SK-N-SH (cell line): ENCODE measurements around the gene ZNF142. TPM values are rescaled to one million over a fixed set of nuclear protein-coding genes. Genes with fewer than 3 reads are reported as not detected.

ENCODE experiments used
- CTCF ChIA-PET: fragments of 300-600, 350-600 bp; formaldehyde crosslinking; extraction: SDS; loops from one replicate; lab custom pipeline; 2021; lab: Yijun Ruan, JAX
- POLR2A ChIA-PET: fragments of 350-600 bp; sonication (Branson Sonifier 250); formaldehyde crosslinking; extraction: SDS; loops from one replicate; lab custom pipeline; 2020; ENCODE audit warnings: antibody characterized with exemption, inconsistent platforms; lab: Yijun Ruan, JAX
- DNase-seq: peaks from one replicate; pipeline ENCODE4 v3.0.0; 2012
- H2AFZ ChIP-seq: fragments of 200-600 bp; sonication (generic); 2 replicates; pipeline ENCODE4 v1.8.1; 2016; ENCODE audit warnings: antibody characterized with exemption, mild to moderate bottlenecking, low read depth
- H3F3A ChIP-seq: fragments of 200-600 bp; sonication (generic); replicated peaks from 2 replicates; pipeline ENCODE3; 2016; ENCODE audit warnings: antibody characterized with exemption, mild to moderate bottlenecking; ENCODE audit not compliant: insufficient read depth
- H3K27ac ChIP-seq, 2 experiments: fragments of 200-500 bp in 1 of 2; fragments of 200-600 bp in 1 of 2; sonication (Bioruptor generic) in 1 of 2; sonication (generic), shearing (Covaris generic) in 1 of 2; 2 replicates each; pipeline versions ENCODE4 v1.5.1 to v1.6.1; 2014 to 2016; ENCODE audit warnings: low read depth in 2 of 2, inconsistent platforms in 1 of 2, low read length in 1 of 2, mild to moderate bottlenecking in 1 of 2, mixed read lengths in 1 of 2
- H3K27me3 ChIP-seq: fragments of 200-600 bp; sonication (generic), shearing (Covaris generic); 2 replicates; pipeline ENCODE4 v1.6.1; 2016; ENCODE audit warnings: mixed run types; ENCODE audit not compliant: insufficient read depth
- H3K36me3 ChIP-seq, 2 experiments: fragments of 200-500 bp in 1 of 2; fragments of 200-600 bp in 1 of 2; sonication (Bioruptor generic) in 1 of 2; sonication (generic) in 1 of 2; replicated peaks in 1 of 2; 2 replicates each; pipeline versions ENCODE3 to v1.5.1; 2014 to 2016; ENCODE audit warnings: low read length in 1 of 2, mild to moderate bottlenecking in 1 of 2; ENCODE audit not compliant: insufficient read depth in 2 of 2, control insufficient read depth in 1 of 2
- H3K4me1 ChIP-seq, 2 experiments: fragments of 200-500 bp in 1 of 2; fragments of 200-600 bp in 1 of 2; sonication (Bioruptor generic) in 1 of 2; sonication (generic), shearing (Covaris generic) in 1 of 2; 2 replicates each; pipeline versions ENCODE4 v1.5.1 to v1.6.1; 2014 to 2016; ENCODE audit warnings: low read depth in 1 of 2, low read length in 1 of 2, mixed run types in 1 of 2; ENCODE audit not compliant: insufficient read depth in 2 of 2, control insufficient read depth in 1 of 2
- H3K4me2 ChIP-seq: fragments of 200-600 bp; sonication (generic), shearing (Covaris generic); 2 replicates; pipeline ENCODE4 v1.6.1; 2017; ENCODE audit warnings: mixed run types
- H3K4me3 ChIP-seq, 2 experiments: fragments of 200-500 bp in 1 of 2; fragments of 200-600 bp in 1 of 2; sonication (Bioruptor generic) in 1 of 2; sonication (generic), shearing (Covaris generic) in 1 of 2; 2 replicates each; pipeline versions ENCODE4 v1.5.1 to v1.8.1; 2014 to 2016; ENCODE audit warnings: low read depth in 2 of 2, inconsistent platforms in 1 of 2, low read length in 1 of 2, mild to moderate bottlenecking in 1 of 2, mixed read lengths in 1 of 2, moderate library complexity in 1 of 2
- H3K79me2 ChIP-seq: fragments of 200-600 bp; sonication (generic); 2 replicates; pipeline ENCODE4 v1.8.1; 2017; ENCODE audit warnings: mild to moderate bottlenecking; ENCODE audit not compliant: insufficient read depth
- H3K9ac ChIP-seq: fragments of 200-600 bp; sonication (generic); 2 replicates; pipeline ENCODE4 v1.6.1; 2017; ENCODE audit warnings: mixed run types
- H3K9me2 ChIP-seq: fragments of 200-600 bp; sonication (generic); 2 replicates; pipeline ENCODE4 v1.6.1; 2017; ENCODE audit warnings: mixed run types
- H3K9me3 ChIP-seq: fragments of 200-600 bp; sonication (generic); 2 replicates; pipeline ENCODE4 v1.6.1; 2017; ENCODE audit warnings: mixed run types, mild to moderate bottlenecking, moderate library complexity
- H4K20me1 ChIP-seq: fragments of 200-600 bp; sonication (generic); 2 replicates; pipeline ENCODE4 v1.6.1; 2017; ENCODE audit warnings: mild to moderate bottlenecking, mixed run types; ENCODE audit not compliant: insufficient read depth
- ELF1 ChIP-seq: IDR thresholded peaks from 2 replicates; pipeline ENCODE4 v1.4.0; 2012
- EP300 ChIP-seq, 2 experiments: IDR thresholded peaks; 2 replicates each; pipeline versions ENCODE4 v1.4.0 to v1.6.1; 2012; ENCODE audit warnings: borderline replicate concordance in 1 of 2, low read depth in 1 of 2, low read length in 1 of 2
- EZH2phosphoT487 ChIP-seq: fragments of 200-600 bp; sonication (generic); IDR thresholded peaks from 2 replicates; pipeline ENCODE4 v1.6.1; 2017; ENCODE audit warnings: low read depth, mixed run types, mild to moderate bottlenecking, antibody characterized with exemption, moderate library complexity, borderline replicate concordance
- FOSL2 ChIP-seq: IDR thresholded peaks from 2 replicates; pipeline ENCODE4 v1.4.0; 2012; ENCODE audit warnings: low read depth, mild to moderate bottlenecking, moderate library complexity, borderline replicate concordance
- FOXJ3 ChIP-seq: sonication (generic); formaldehyde crosslinking; IDR thresholded peaks from 2 replicates; pipeline ENCODE4 v1.5.1; 2020; ENCODE audit warnings: mild to moderate bottlenecking, missing genetic modification reagents
- FOXM1 ChIP-seq: IDR thresholded peaks from 2 replicates; pipeline ENCODE4 v1.4.0; 2012; ENCODE audit warnings: low read depth, mild to moderate bottlenecking
- GABPA ChIP-seq: IDR thresholded peaks from 2 replicates; pipeline ENCODE4 v1.4.0; 2012; ENCODE audit warnings: low read depth, mild to moderate bottlenecking
- GATA2 ChIP-seq: sonication (generic); formaldehyde crosslinking; IDR thresholded peaks from 2 replicates; pipeline ENCODE4 v1.5.0; 2020; ENCODE audit warnings: mild to moderate bottlenecking, missing genetic modification reagents
- JUND ChIP-seq: IDR thresholded peaks from 2 replicates; pipeline ENCODE4 v1.4.0; 2012
- MAX ChIP-seq: IDR thresholded peaks from 2 replicates; pipeline ENCODE4 v1.4.0; 2012; ENCODE audit warnings: low read depth
- MEF2A ChIP-seq: IDR thresholded peaks from 2 replicates; pipeline ENCODE4 v1.4.0; 2012; ENCODE audit warnings: low read depth, borderline replicate concordance
- MXI1 ChIP-seq: IDR thresholded peaks from 2 replicates; pipeline ENCODE4 v1.6.1; 2012; ENCODE audit warnings: mild to moderate bottlenecking, low read depth, low read length, improper control_type of control experiment
- NRF1 ChIP-seq: IDR thresholded peaks from 2 replicates; pipeline ENCODE4 v1.6.1; 2012; ENCODE audit warnings: low read depth, mild to moderate bottlenecking, low read length
- RAD21 ChIP-seq: IDR thresholded peaks from 2 replicates; pipeline ENCODE4 v1.6.1; 2012; ENCODE audit warnings: mild to moderate bottlenecking, low read length
- REST ChIP-seq: IDR thresholded peaks from 2 replicates; pipeline ENCODE4 v1.6.1; 2012; ENCODE audit warnings: mild to moderate bottlenecking, low read depth, low read length, moderate library complexity
- RFX5 ChIP-seq: IDR thresholded peaks from 2 replicates; pipeline ENCODE4 v1.6.1; 2012; ENCODE audit warnings: mild to moderate bottlenecking, improper control_type of control experiment, low read length
- SIN3A ChIP-seq: IDR thresholded peaks from 2 replicates; pipeline ENCODE4 v1.6.1; 2012; ENCODE audit warnings: low read depth, mild to moderate bottlenecking, low read length, moderate library complexity, borderline replicate concordance
- TAF1 ChIP-seq: IDR thresholded peaks from 2 replicates; pipeline ENCODE4 v1.6.1; 2012; ENCODE audit warnings: low read depth, mild to moderate bottlenecking, low read length, moderate library complexity, borderline replicate concordance
- TCF12 ChIP-seq: IDR thresholded peaks from 2 replicates; pipeline ENCODE4 v1.4.0; 2012
- TEAD4 ChIP-seq: IDR thresholded peaks from 2 replicates; pipeline ENCODE4 v1.4.0; 2012; ENCODE audit warnings: mild to moderate bottlenecking, borderline replicate concordance; ENCODE audit not compliant: insufficient read depth
- YY1 ChIP-seq: IDR thresholded peaks from 2 replicates; pipeline ENCODE4 v1.4.0; 2012; ENCODE audit warnings: low read depth, mild to moderate bottlenecking
- WGBS: methylation state at CpG from one replicate; pipeline ENCODE4 v1.1.6; 2017; ENCODE audit warnings: low lambda C conversion rate; 5-methylcytosine and 5-hydroxymethylcytosine counted together
- polyA plus RNA-seq, 3 experiments: library from polyadenylated mRNA; depleted of rRNA; stranded (reverse); fragments of >200 nt; gene quantifications; 2 replicates each; pipeline ENCODE4 v1.2.3, GENCODE V29; 2012
- TF ChIP-seq, protein P1 (sequence below): IDR thresholded peaks from 2 replicates; pipeline ENCODE4 v1.4.0; 2012; ENCODE audit warnings: low read depth, borderline replicate concordance
- TF ChIP-seq, protein P2 (sequence below): IDR thresholded peaks from 2 replicates; pipeline ENCODE4 v1.4.0; 2012; ENCODE audit warnings: low read depth, borderline replicate concordance
- TF ChIP-seq, protein P3 (sequence below): fragments of 150-350 bp; IDR thresholded peaks from 2 replicates; pipeline ENCODE4 v1.6.1; 2017; ENCODE audit warnings: antibody characterized with exemption, low read length, low read depth, borderline replicate concordance

ZNF142 gene
- polyA plus RNA-seq (2012; rRNA removed), result 5.7 and 8.1 TPM in 2 replicates
- 2.8 and 4.7 TPM in 2 replicates for polyA plus RNA-seq (2012; cell fraction: cytosol; rRNA removed)
- 25.9 and 30.0 TPM in 2 replicates for polyA plus RNA-seq (2012; cell fraction: nucleus; rRNA removed)

GRCh38 chr2:218659258-218659987, at the start of gene ZNF142, which contains the start of gene BCS1L:
Gene ZNF142, minus strand, starts transcription at chr2:218659623. Its CDS starts 3,194 bp downstream, at chr2:218656429.
Gene BCS1L, plus strand, starts transcription at chr2:218659683. Its CDS starts 1,305 bp downstream, at chr2:218660988.
- peak; percentile 96 for DNase-seq
- peak within 1 kb of the TSS; percentile 53 to 86 for H3K27ac ChIP-seq
- peaks cover 33% of the 10 kb centered on the region for H3K79me2 ChIP-seq
- H3K4me3 ChIP-seq, result peak within 1 kb of the TSS; percentile 90 to 94
- H3K27me3 ChIP-seq, result no peaks in the 10 kb centered on the region
- ChIA-PET POLR2A (interaction anchor here (0.8 to 3.1 kb wide), 6 partner anchors 8 to 67 kb away, joined by 3 to 28 read pairs (median 6); partner anchors contain the start of genes PLCD4, RNF25 and STK36), CTCF (interaction anchor here (0.7 to 4.2 kb wide), 12 partner anchors 10 to 190 kb away, joined by 3 to 36 read pairs (median 6); partner anchors contain the start of genes PLCD4, RNF25, STK36 and TTLL4)
- H3F3A ChIP-seq, result peaks cover 8% of the 10 kb centered on the region
- peak within 1 kb of the TSS; percentile 87 for H3K4me2 ChIP-seq
- WGBS, result under 1% methylated on average over 25 of the region's 49 CpGs
- no peaks in the 10 kb centered on the region for H3K9me3 ChIP-seq
- peaks cover 7 to 13% of the 10 kb centered on the region in 2 experiments; a peak in 2 of 4 replicates for H3K4me1 ChIP-seq
- peak within 1 kb of the TSS; percentile 71 for H3K9ac ChIP-seq
- peak within 1 kb of the TSS; percentile 85 for H2AFZ ChIP-seq
- H3K9me2 ChIP-seq, result no peaks in the 10 kb centered on the region
- no peaks in the 10 kb centered on the region for H4K20me1 ChIP-seq
- peaks cover 40 to 51% of the 10 kb centered on the region in 2 experiments for H3K36me3 ChIP-seq
- TF ChIP-seq GABPA, result peak; percentile 83
- no peak for TF ChIP-seq GATA2 (CRISPR knock-in tag)
- no peak for TF ChIP-seq EP300 (IDR thresholded peaks at IDR 0.05; ENCODE audit: borderline replicate concordance in 1 of 2, low read depth in 1 of 2, low read length in 1 of 2)
- peak; percentile 99 for TF ChIP-seq MXI1
- peak; percentile 95 for TF ChIP-seq SIN3A
- peak; percentile 57; the same call in 1 of the 2 replicates for TF ChIP-seq TAF1
- no peak for TF ChIP-seq FOSL2
- no peak for TF ChIP-seq RFX5
- no peak for TF ChIP-seq TEAD4
- TF ChIP-seq, protein P1, sequence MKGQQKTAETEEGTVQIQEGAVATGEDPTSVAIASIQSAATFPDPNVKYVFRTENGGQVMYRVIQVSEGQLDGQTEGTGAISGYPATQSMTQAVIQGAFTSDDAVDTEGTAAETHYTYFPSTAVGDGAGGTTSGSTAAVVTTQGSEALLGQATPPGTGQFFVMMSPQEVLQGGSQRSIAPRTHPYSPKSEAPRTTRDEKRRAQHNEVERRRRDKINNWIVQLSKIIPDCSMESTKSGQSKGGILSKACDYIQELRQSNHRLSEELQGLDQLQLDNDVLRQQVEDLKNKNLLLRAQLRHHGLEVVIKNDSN, result 0 out of 2 replicates have a peak, but pooled peaks have one; percentile 14
- no peak for TF ChIP-seq RAD21
- TF ChIP-seq EZH2phosphoT487, result no peak
- no peak for TF ChIP-seq TCF12
- TF ChIP-seq ELF1, result peak; percentile 74
- TF ChIP-seq MAX, result peak; percentile 97
- no peak for TF ChIP-seq FOXM1
- no peak; the same call in 1 of the 2 replicates for TF ChIP-seq NRF1
- TF ChIP-seq JUND, result no peak
- TF ChIP-seq, protein P2, sequence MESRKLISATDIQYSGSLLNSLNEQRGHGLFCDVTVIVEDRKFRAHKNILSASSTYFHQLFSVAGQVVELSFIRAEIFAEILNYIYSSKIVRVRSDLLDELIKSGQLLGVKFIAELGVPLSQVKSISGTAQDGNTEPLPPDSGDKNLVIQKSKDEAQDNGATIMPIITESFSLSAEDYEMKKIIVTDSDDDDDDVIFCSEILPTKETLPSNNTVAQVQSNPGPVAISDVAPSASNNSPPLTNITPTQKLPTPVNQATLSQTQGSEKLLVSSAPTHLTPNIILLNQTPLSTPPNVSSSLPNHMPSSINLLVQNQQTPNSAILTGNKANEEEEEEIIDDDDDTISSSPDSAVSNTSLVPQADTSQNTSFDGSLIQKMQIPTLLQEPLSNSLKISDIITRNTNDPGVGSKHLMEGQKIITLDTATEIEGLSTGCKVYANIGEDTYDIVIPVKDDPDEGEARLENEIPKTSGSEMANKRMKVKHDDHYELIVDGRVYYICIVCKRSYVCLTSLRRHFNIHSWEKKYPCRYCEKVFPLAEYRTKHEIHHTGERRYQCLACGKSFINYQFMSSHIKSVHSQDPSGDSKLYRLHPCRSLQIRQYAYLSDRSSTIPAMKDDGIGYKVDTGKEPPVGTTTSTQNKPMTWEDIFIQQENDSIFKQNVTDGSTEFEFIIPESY, result no peak
- TF ChIP-seq YY1, result no peak
- TF ChIP-seq REST, result no peak
- no peak for TF ChIP-seq FOXJ3
- no peak for TF ChIP-seq MEF2A
- TF ChIP-seq, protein P3, sequence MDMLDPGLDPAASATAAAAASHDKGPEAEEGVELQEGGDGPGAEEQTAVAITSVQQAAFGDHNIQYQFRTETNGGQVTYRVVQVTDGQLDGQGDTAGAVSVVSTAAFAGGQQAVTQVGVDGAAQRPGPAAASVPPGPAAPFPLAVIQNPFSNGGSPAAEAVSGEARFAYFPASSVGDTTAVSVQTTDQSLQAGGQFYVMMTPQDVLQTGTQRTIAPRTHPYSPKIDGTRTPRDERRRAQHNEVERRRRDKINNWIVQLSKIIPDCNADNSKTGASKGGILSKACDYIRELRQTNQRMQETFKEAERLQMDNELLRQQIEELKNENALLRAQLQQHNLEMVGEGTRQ, result no peak
